Stimulated activated CD4-positive, alpha-beta T cell treated with anti-CD3 and anti-CD28 coated beads, Interleukin-1b, Interleukin-23, amount 100 ng/mL, for 1 hour (primary cell): ENCODE measurements around the gene LSM3.

Source experiments
- DNase-seq, 2 donors: peaks; one replicate each; pipeline ENCODE4 v3.0.0-alpha.2; 2020; ENCODE audit warnings: low read depth in 2 of 2

The LSM3 gene

GRCh38 chr3:14143271-14144225, 35.1 kb upstream of the LSM3 start:
- DNase-seq = no peak

- DNase-seq = peak in 1 of 2 donors; percentile 36
Measured at GRCh38 chr3:14144423-14145075, 34.1 kb upstream of the LSM3 start.

- no peak for DNase-seq
Measured at GRCh38 chr3:14145236-14145635, 33.4 kb upstream of the LSM3 start.

DNA sequence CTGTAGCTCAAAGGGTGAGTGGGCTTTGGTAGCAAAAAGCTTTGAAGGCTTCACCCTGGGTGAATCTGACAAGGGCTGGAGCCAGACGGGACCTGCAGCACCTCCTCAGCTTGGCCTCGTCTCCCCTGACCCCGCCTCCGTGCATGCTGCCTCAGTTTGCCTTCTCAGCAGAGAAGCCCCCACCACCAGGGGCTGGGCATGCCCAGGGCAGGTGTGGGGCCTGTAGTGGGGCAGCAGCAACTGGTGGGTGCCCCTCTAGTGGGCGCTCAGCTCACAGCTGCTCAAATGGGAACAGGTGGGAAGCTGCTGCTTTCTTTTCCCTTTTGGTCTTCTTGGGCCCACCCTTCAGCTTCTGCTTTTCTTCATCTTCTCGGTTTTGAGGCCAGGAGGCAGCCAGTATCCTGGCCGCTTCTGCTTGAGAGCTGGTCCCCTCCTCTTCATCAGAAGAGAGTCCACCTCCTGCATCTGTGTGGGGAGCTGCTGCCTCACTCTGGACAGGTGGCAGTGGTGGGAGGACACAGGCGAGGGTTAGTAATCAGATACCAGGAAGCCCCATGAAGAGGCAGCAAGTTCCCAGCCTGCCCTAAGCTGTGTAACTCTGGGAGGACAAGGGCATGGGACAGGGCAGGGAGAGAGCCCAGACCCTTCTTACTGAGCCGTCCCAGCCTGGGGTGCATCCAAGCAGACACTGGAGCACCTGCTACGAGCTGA, 32.8 kb upstream of the LSM3 start:
- DNase-seq = no peak

GRCh38 chr3:14146381-14147065, 32.1 kb upstream of the LSM3 start:
- no peak for DNase-seq

GRCh38 chr3:14147066-14147435, 31.6 kb upstream of the LSM3 start:
- DNase-seq = no peak

DNA sequence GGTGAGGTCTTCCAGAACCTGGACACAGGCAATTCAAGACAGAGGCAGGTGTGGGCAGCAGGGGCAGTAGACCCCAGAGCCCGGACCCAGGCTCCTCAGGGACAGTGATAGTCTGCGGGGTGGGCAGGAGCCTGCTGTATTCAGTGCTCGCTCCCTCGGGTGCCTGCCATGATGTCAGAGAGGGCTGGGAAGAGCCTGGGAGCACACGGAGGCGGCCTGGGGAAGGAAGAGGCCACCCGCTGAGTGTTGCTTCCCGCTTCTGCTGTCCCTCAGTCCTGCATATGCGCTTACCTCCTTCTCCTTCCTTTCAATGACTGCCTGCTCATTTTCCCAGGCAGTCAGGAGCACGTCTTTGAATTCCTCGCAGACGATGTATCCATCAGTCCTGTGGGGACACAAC, 31.0 kb upstream of the LSM3 start:
- no peak for DNase-seq

DNA sequence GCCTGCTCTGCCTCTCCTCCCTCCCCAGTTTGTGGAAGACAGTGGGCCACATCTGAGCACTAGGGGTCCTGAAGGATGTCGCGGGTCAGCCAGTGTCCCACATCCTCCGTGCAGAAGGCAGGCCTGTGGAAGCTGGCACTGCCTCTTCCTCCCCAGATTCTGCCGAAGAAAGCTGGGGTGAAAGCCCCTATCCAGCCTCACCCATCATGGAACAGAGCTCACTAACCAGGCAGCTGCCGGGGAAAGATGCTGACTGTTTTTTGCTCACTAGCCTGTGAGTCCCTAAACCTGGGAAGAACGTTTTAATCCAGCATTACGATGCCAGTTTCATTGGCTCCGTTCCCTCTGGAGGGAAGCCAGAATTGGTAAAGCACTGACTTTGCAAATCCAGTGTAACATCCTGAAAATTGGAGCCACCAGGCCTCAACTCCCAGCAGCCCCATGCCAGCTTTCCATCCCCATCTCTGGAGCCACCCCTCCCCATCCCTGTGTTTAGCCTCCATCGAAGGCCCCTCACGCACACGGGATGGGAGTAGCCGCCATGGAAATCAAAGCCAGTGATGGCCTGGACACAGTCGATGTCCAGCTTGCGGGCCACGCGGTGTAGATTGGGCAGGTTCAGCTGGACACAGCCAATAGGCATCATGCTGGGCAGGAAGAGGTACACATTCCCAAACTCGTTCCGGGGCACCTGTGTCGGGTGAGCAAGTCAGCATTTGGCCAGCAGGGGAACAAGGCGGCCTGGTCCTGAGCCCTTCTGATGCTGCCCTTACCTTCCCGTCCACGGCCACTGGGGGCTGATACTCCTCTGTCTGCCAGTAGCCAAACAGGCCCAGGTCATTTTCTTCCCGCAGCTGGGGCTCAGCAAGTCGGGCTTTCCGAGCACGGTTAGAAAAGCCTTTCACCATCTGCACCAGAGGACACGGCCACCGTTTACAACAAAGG, 30.3 kb upstream of the LSM3 start:
- DNase-seq = no peak

DNA sequence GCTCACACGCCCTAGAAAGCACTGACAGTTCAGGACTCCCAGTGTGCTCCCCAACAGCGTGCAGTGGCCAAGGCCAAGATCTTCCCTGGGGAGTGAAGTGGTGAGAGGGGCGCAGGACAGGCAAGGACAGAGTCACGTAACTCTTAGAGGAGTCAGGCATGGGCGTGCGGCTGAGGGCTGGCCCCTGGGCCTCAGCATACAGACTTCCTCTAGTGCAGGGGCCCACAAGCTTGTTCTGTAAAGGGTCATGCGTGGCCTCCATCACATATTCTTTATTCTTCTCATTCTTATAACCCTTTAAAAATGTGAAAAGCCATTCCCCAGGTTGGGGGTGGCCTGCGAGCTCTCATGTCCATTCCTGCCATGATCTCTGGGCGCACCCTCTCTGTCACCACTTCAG, 28.5 kb upstream of the LSM3 start:
- no peak for DNase-seq

- no peak for DNase-seq
Measured at GRCh38 chr3:14150491-14151230, 28.0 kb upstream of the LSM3 start.

DNA sequence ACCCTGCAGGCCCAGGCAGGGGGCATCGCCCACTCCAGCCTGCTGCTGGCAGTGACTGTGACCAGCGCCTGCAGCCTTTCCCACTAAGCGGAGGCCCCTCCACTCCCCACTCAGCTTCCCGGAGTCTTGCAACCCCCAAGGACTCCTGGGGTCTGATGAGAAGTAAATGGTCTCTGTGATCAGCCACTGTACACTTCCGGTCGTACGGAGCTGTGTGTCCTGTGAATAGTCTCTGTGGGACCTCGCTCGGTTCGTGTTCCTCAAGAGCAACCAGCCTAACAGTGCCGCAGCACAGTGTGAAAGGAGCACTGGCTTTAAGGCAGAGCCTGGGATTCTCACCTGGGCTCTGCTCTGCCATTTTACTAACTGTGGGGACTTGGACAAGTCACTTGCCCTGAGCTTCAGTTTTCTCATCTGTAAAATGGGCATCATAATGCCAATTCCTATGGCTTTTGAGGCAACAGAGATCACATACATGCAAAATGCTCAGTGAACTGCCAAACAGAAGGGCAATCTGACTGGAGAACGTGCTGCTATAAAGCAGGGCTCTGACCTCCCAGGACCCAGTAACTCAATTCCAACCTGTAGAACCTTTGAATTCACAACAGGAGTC, 27.0 kb upstream of the LSM3 start:
- DNase-seq = no peak

GRCh38 chr3:14152233-14152962, 26.2 kb upstream of the LSM3 start:
- no peak for DNase-seq

DNA sequence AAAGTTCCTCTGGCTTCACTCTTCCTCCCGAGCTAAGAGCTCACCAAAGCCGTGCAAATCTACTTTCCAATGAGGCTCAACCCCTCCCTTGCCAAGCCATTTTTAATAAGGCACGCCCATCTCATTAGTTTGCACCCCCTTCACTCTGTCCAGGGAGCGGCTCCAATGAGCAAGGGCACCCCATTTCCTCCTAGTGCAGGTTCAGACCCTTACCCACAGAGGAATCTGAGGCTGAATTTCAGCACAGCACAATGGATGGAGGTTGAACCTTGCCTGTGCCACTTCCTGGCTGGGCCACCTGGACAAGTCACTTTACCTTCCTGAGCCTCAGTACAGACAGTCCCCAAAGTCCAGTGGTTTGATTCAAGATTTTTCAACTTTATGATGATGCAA, 25.7 kb upstream of the LSM3 start:
- DNase-seq = no peak

DNA sequence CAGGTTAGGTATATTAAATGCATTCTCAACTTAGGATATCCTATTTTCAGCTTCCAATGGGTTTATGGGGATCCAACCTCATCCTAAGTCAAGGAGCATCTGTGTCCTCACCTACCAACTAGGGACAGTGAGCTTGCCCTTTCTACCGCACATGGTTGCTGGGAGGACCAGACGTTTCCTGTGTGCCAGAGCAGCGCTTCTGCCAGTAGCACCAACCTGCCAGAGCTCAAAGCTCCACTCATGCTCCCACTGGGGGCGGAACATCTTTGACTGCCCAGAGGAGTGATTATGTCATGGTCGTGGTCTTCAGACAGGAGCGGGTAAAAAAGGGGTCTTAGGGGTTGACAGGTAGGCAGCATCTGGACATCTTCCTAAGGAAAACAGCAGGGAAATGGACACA, 25.0 kb upstream of the LSM3 start:
- no peak for DNase-seq

- no peak for DNase-seq
Measured at GRCh38 chr3:14154276-14154675, 24.3 kb upstream of the LSM3 start.

DNA sequence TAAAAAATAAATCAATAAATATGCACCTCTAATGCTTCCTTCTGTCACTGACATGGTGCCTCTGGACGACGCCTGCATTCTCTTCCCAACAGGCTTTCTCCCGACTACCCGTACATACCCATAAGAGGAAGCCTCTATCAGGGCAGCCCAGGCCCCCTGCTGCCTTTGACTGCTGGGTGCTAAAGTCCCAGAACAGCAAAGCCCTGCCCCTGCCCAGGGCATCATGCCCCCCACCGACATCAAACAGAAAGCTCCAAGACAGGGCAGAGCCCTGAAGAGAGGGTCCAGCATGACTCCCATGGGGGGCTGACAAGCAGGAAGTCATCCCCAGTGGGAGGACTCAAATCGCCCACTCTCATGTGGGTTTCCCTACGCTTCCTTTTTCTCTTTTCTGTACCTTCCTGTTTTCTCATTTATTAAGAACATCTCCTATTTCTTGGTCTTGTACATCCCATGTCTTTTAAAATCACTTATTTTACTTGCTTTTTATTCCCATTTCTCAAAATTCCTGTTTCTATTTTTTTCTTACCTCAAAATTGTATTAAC, 23.6 kb upstream of the LSM3 start:
- DNase-seq = no peak

- no peak for DNase-seq
Measured at GRCh38 chr3:14156201-14156600, 22.4 kb upstream of the LSM3 start.

GRCh38 chr3:14156843-14157561, 21.6 kb upstream of the LSM3 start:
- no peak for DNase-seq
